Smooth muscle cell (in vitro differentiated cells): ENCODE data around the gene GLI2. TPM values are rescaled to one million over a fixed set of nuclear protein-coding genes. Genes with fewer than 3 reads are reported as not detected.

ENCODE experiments used
- DNase-seq: peaks from one replicate; lab custom pipeline; 2025; ENCODE audit not compliant: unreplicated experiment; lab: John Stamatoyannopoulos, UW
- H2AFZ ChIP-seq: fragments of 200-600 bp; sonication (generic); 2 replicates; pipeline ENCODE4 v1.6.0; 2016; ENCODE audit warnings: antibody characterized with exemption, low read depth, mild to moderate bottlenecking
- H3F3A ChIP-seq: fragments of 200-600 bp; sonication (generic); 2 replicates; pipeline ENCODE4 v1.6.0; 2017; ENCODE audit warnings: antibody characterized with exemption, low read depth
- H3K27ac ChIP-seq: fragments of 200-600 bp; sonication (generic); 2 replicates; pipeline ENCODE4 v1.5.1; 2016; ENCODE audit warnings: low read depth, mild to moderate bottlenecking
- H3K27me3 ChIP-seq: fragments of 200-600 bp; sonication (generic); 2 replicates; pipeline ENCODE4 v1.6.1; 2016; ENCODE audit warnings: low read depth, mild to moderate bottlenecking
- H3K36me3 ChIP-seq: fragments of 200-600 bp; sonication (generic); 2 replicates; pipeline ENCODE4 v1.5.1; 2016; ENCODE audit warnings: low read depth
- H3K4me1 ChIP-seq: fragments of 200-600 bp; sonication (generic); 2 replicates; pipeline ENCODE4 v1.5.1; 2016; ENCODE audit warnings: low read depth
- H3K4me2 ChIP-seq: fragments of 200-600 bp; sonication (generic); 2 replicates; pipeline ENCODE4 v1.6.0; 2016; ENCODE audit warnings: mild to moderate bottlenecking
- H3K4me3 ChIP-seq: fragments of 200-600 bp; sonication (generic); 2 replicates; pipeline ENCODE4 v1.5.1; 2016; ENCODE audit warnings: mild to moderate bottlenecking
- H3K79me2 ChIP-seq: fragments of 200-600 bp; sonication (generic); 2 replicates; pipeline ENCODE4 v1.6.0; 2016; ENCODE audit warnings: low read depth, mild to moderate bottlenecking
- H3K9ac ChIP-seq: fragments of 200-600 bp; sonication (generic); 2 replicates; pipeline ENCODE4 v1.6.0; 2016; ENCODE audit warnings: low read depth
- H3K9me3 ChIP-seq: fragments of 200-600 bp; sonication (generic); replicated peaks from 2 replicates; pipeline ENCODE4 v1.5.1; 2016; ENCODE audit warnings: low read depth
- H4K20me1 ChIP-seq: fragments of 200-600 bp; sonication (generic); 2 replicates; pipeline ENCODE4 v1.6.0; 2016; ENCODE audit warnings: low read depth
- WGBS: methylation state at CpG from one replicate; pipeline ENCODE4 v1.1.7; 2016; ENCODE audit warnings: low lambda C conversion rate; 5-methylcytosine and 5-hydroxymethylcytosine counted together
- polyA plus RNA-seq: library from polyadenylated mRNA; unstranded; fragments of >200 nt; fragmentation: Nextera tagmentation; extraction: Ambion mirVana; gene quantifications from 2 replicates; pipeline ENCODE4 v1.2.1, GENCODE V29; 2016
- total RNA-seq: library from RNA; depleted of rRNA; stranded (reverse); fragments of >200 nt; gene quantifications from 2 replicates; pipeline ENCODE4 v1.2.3, GENCODE V29; 2014
- TF ChIP-seq, protein P1 (sequence below): fragments of 200-600 bp; sonication (generic); IDR thresholded peaks from 2 replicates; pipeline ENCODE4 v1.5.1; 2017; ENCODE audit warnings: borderline replicate concordance, mild to moderate bottlenecking, antibody characterized with exemption; ENCODE audit not compliant: insufficient read depth, poor library complexity, severe bottlenecking

Gene GLI2
- total and polyA plus RNA-seq, 2 experiments from 2014 or later = 9.4 to 10.6 TPM

- Histone ChIP-seq H3K27me3 (no peaks in the 10 kb centered on the region), H3K9me3 (no peaks in the 10 kb centered on the region), H3K4me3 (no peak overlapping the region), H3K4me1 (no peaks in the 10 kb centered on the region), H3F3A (no peaks in the 10 kb centered on the region), H3K9ac (no peak overlapping the region), H2AFZ (no peak overlapping the region), H4K20me1 (no peaks in the 10 kb centered on the region), H3K27ac (no peak overlapping the region), H3K79me2 (no peaks in the 10 kb centered on the region), H3K4me2 (no peak overlapping the region), H3K36me3 (no peaks in the 10 kb centered on the region)
- whole genome bisulfite sequencing = 88% methylated on average over 11 of the region's 11 CpGs
- TF ChIP-seq, protein P1, sequence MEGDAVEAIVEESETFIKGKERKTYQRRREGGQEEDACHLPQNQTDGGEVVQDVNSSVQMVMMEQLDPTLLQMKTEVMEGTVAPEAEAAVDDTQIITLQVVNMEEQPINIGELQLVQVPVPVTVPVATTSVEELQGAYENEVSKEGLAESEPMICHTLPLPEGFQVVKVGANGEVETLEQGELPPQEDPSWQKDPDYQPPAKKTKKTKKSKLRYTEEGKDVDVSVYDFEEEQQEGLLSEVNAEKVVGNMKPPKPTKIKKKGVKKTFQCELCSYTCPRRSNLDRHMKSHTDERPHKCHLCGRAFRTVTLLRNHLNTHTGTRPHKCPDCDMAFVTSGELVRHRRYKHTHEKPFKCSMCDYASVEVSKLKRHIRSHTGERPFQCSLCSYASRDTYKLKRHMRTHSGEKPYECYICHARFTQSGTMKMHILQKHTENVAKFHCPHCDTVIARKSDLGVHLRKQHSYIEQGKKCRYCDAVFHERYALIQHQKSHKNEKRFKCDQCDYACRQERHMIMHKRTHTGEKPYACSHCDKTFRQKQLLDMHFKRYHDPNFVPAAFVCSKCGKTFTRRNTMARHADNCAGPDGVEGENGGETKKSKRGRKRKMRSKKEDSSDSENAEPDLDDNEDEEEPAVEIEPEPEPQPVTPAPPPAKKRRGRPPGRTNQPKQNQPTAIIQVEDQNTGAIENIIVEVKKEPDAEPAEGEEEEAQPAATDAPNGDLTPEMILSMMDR = no peak
- no peak for DNase-seq
These were observed 45.1 kb upstream of the GLI2 start for GRCh38 chr2:120690521-120690920.

DNA sequence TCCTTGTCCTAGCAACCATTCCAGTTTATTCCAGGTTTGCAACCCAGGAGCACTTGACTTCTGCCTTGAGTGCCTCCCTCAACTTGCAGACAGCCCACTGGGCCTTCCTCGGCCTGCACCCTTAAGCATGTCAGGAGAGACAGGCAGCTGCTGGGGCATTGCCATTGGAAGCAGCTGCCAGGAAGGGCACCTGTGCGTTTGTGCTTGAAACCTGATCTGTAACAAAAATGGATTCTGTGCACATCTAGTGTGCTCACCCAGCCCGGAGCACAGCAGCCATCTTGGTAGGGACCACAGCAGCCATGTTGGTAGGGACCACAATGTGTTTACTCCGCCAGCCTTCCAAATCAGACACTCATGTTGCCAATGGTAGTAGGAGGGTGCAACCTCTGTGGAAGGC lies 44.3 kb upstream of the GLI2 start:
- Histone ChIP-seq H3K36me3 (no peaks in the 10 kb centered on the region), H3K4me1 (no peaks in the 10 kb centered on the region), H3K4me3 (no peak overlapping the region), H3F3A (no peaks in the 10 kb centered on the region), H3K79me2 (no peaks in the 10 kb centered on the region), H4K20me1 (no peaks in the 10 kb centered on the region), H3K9ac (no peak overlapping the region), H2AFZ (no peak overlapping the region), H3K27ac (no peak overlapping the region), H3K9me3 (no peaks in the 10 kb centered on the region), H3K27me3 (no peaks in the 10 kb centered on the region), H3K4me2 (no peak overlapping the region)
- TF ChIP-seq, protein P1 = no peak
- WGBS = 96% methylated on average over 4 of the region's 4 CpGs
- DNase-seq = no peak

DNA sequence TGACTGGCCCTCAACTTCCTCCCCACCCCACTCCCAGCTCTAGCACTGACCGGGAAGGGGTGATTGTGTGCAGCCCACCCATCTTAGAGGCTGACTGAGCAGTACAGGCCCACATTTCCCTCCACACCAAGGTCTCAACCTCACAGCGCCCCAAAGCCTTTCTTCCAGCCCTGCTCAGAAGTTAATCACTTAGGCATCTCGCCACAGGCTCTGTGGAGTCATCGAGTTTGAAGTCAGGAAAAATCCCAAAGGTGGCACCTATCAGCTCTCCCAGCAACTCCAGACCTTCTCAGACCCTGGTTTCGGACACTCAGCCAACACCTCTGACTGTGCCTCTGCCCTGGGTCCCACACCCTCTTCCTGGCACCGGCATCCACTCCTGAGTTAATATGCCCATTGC lies 43.0 kb upstream of the GLI2 start:
- no peaks in the 10 kb centered on the region for H4K20me1 ChIP-seq
- TF ChIP-seq, protein P1 = no peak
- no peaks in the 10 kb centered on the region for H3K36me3 ChIP-seq
- H3K4me2 ChIP-seq = no peak overlapping the region
- no peak overlapping the region for H3K27ac ChIP-seq
- no peaks in the 10 kb centered on the region for H3F3A ChIP-seq
- WGBS = 78% methylated on average over 6 of the region's 6 CpGs
- H3K4me3 ChIP-seq = no peak overlapping the region
- H3K9me3 ChIP-seq = no peaks in the 10 kb centered on the region
- H3K79me2 ChIP-seq = no peaks in the 10 kb centered on the region
- no peak for DNase-seq
- H3K9ac ChIP-seq = no peak overlapping the region
- no peaks in the 10 kb centered on the region for H3K4me1 ChIP-seq
- no peaks in the 10 kb centered on the region for H3K27me3 ChIP-seq
- H2AFZ ChIP-seq = no peak overlapping the region

GRCh38 chr2:120693121-120693520 lies 42.5 kb upstream of the GLI2 start:
- Histone ChIP-seq H2AFZ (no peak overlapping the region), H3K4me2 (no peak overlapping the region), H4K20me1 (no peaks in the 10 kb centered on the region), H3K9ac (no peak overlapping the region), H3K36me3 (no peaks in the 10 kb centered on the region), H3K27ac (no peak overlapping the region), H3K79me2 (no peaks in the 10 kb centered on the region), H3F3A (no peaks in the 10 kb centered on the region), H3K4me3 (no peak overlapping the region), H3K27me3 (no peaks in the 10 kb centered on the region), H3K9me3 (no peaks in the 10 kb centered on the region), H3K4me1 (no peaks in the 10 kb centered on the region)
- TF ChIP-seq, protein P1 = no peak
- DNase-seq = no peak
- WGBS = 85% methylated on average over 2 of the region's 2 CpGs
